HL-60 (cell line): ENCODE results near the gene HOXC4.

Experiments used
- DNase-seq, 2 experiments: peaks; one replicate each; pipeline ENCODE4 v3.0.0-alpha.2; 2010 to 2020; ENCODE audit warnings: low read depth in 1 of 2, low spot score in 1 of 2
- H3K27ac ChIP-seq: fragments of 250-450 bp; sonication (Bioruptor Pico); replicated peaks from 2 replicates; pipeline ENCODE4 v1.5.1; 2020; ENCODE audit warnings: mild to moderate bottlenecking, moderate library complexity
- H3K27me3 ChIP-seq: fragments of 250-450 bp; sonication (Bioruptor Pico); 2 replicates; pipeline ENCODE4 v1.5.1; 2021; ENCODE audit warnings: mild to moderate bottlenecking, moderate library complexity; ENCODE audit not compliant: insufficient read depth, poor library complexity, severe bottlenecking
- H3K4me3 ChIP-seq: replicated peaks from 2 replicates; pipeline ENCODE4 v1.5.1; 2011; ENCODE audit warnings: mild to moderate bottlenecking, control low read depth, low read length; ENCODE audit not compliant: insufficient read depth
- CTCF ChIP-seq: IDR thresholded peaks from one replicate; pipeline ENCODE4 v1.5.1; 2011; ENCODE audit warnings: low read length, control low read depth, inconsistent platforms; ENCODE audit not compliant: insufficient read depth
- GABPA ChIP-seq: IDR thresholded peaks from 2 replicates; pipeline ENCODE4 v1.6.1; 2012; ENCODE audit warnings: low read depth
- POLR2AphosphoS5 ChIP-seq: IDR thresholded peaks from 2 replicates; pipeline ENCODE4 v1.6.1; 2012; ENCODE audit warnings: low read depth
- REST ChIP-seq: IDR thresholded peaks from 2 replicates; pipeline ENCODE4 v1.6.1; 2012; ENCODE audit warnings: low read depth; ENCODE audit not compliant: insufficient replicate concordance
- SPI1 ChIP-seq: IDR thresholded peaks from 2 replicates; pipeline ENCODE4 v1.6.1; 2012; ENCODE audit warnings: low read depth, mild to moderate bottlenecking, borderline replicate concordance

The HOXC4 gene

GRCh38 chr12:54028314-54029201 is 25.1 kb upstream of the HOXC4 start, which contains the start of gene HOXC6:
Gene HOXC6, plus strand, starts transcription at chr12:54028440. Its CDS starts 82 bp downstream, at chr12:54028522.
- TF ChIP-seq CTCF, result no peak
- TF ChIP-seq POLR2AphosphoS5, result no peak
- no peak for TF ChIP-seq GABPA
- no peak for TF ChIP-seq REST
- no peak for TF ChIP-seq SPI1
- DNase-seq, result no peak
- Histone ChIP-seq H3K27ac (no peak within 1 kb of the TSS), H3K27me3 (peaks cover 59% of the 10 kb centered on the region), H3K4me3 (no peak within 1 kb of the TSS)

- no peak for DNase-seq
- Histone ChIP-seq H3K27me3 (peaks cover 71% of the 10 kb centered on the region), H3K4me3 (no peak overlapping the region), H3K27ac (no peak overlapping the region)
- TF ChIP-seq GABPA (no peak), CTCF (no peak), POLR2AphosphoS5 (no peak), SPI1 (no peak), REST (no peak)
These were observed 23.9 kb upstream of the HOXC4 start for GRCh38 chr12:54029529-54030441.

GRCh38 chr12:54030442-54030801 is 23.2 kb upstream of the HOXC4 start:
- no peak for TF ChIP-seq GABPA
- TF ChIP-seq REST, result no peak
- TF ChIP-seq POLR2AphosphoS5, result no peak
- TF ChIP-seq CTCF, result no peak
- TF ChIP-seq SPI1, result no peak
- Histone ChIP-seq H3K27me3 (peaks cover 75% of the 10 kb centered on the region), H3K4me3 (no peak overlapping the region)

More at GRCh38 chr12:54030442-54030801, 23.2 kb upstream of the HOXC4 start:
- no peak overlapping the region for H3K27ac ChIP-seq
- no peak for DNase-seq
